ENCODE measurements around the gene DNAAF8. TPM values are rescaled to one million over a fixed set of nuclear protein-coding genes. Genes with fewer than 3 reads are reported as not detected.

Gene DNAAF8
- total RNA-seq, 2 experiments from 2014 or later = not detected

DNA sequence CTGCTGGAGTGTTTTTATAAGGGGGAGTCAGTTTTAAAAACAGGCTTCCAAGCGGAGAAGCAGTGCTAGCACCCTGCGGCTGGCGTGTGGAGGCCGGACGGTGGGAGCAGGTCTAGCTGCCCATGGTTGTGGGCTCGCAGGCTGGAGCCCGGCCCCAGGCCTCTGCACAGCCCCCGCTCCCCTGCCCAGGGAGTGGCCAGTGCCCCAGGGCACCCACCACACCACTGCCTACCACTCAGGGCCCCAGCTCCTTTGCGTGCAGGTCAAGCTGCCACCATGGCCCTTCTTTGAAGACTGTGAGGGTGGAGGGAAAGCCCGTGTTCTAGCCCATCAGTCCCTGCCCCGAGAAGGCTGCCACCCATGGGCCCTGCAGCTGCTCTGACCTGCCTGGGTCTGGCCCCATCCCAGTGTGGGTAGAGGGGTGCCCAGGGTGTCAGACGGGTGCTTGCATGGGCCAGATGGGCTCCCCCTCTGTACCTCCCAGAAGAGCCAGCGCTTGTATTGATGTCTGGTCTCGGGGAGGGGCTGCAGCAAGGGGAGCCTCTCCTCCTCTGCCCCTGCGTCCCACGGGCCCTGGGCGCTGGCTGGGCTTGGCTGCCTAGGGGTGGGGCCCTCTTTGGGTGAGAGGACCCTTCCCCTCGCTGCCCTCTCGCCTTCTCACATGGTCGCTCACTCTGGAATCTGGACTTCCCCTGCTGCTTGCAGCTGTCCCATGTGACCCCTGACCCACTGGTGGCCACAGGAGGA lies 42.5 kb upstream of the DNAAF8 start:
- Mint-ChIP-seq H3K4me1 (peaks cover 18% of the 10 kb centered on the region), H3K36me3 (ENCODE audit: low read depth) (peaks cover 5% of the 10 kb centered on the region), H3K27me3 (no peaks in the 10 kb centered on the region), H3K27ac (peak overlapping the region; percentile 38), H3K4me3 (peak overlapping the region; percentile 34), H3K9me3 (no peaks in the 10 kb centered on the region)
- no peak for DNase-seq
- CTCF ChIA-PET = interaction anchor here (0.8 to 2.0 kb wide), 3 partner anchors 9 to 75 kb away, joined by 3 to 7 read pairs (median 5); partner anchors contain the start of gene MGRN1
- POLR2A ChIA-PET = interaction anchor here (0.7 to 3.0 kb wide), 6 partner anchors 11 to 111 kb away, joined by 3 to 20 read pairs (median 6); partner anchors contain the start of genes MGRN1 and ROGDI

GRCh38 chr16:4692460-4693295 lies 41.7 kb upstream of the DNAAF8 start:
- ChIA-PET POLR2A (interaction anchor here (0.7 to 3.0 kb wide), 12 partner anchors 10 to 341 kb away, joined by 3 to 20 read pairs (median 4); partner anchors contain the start of genes ANKS3, DNAAF8, MGRN1 and NAGPA), CTCF (interaction anchor here (1.1 to 2.0 kb wide), 4 partner anchors 9 to 76 kb away, joined by 3 to 7 read pairs (median 4); partner anchors contain the start of genes DNAAF8 and MGRN1)
- H3K4me3 Mint-ChIP-seq = peak overlapping the region; percentile 79
- H3K27me3 Mint-ChIP-seq = no peaks in the 10 kb centered on the region
- peak overlapping the region; percentile 78 for H3K27ac Mint-ChIP-seq
- H3K36me3 Mint-ChIP-seq (ENCODE audit: low read depth) = peaks cover 5% of the 10 kb centered on the region
- H3K9me3 Mint-ChIP-seq = no peaks in the 10 kb centered on the region
- H3K4me1 Mint-ChIP-seq = peaks cover 18% of the 10 kb centered on the region
- DNase-seq = no peak

- Mint-ChIP-seq H3K27me3 (no peaks in the 10 kb centered on the region), H3K36me3 (ENCODE audit: low read depth) (peaks cover 5% of the 10 kb centered on the region), H3K9me3 (no peaks in the 10 kb centered on the region), H3K4me3 (peak within 1 kb of the TSS; percentile 79), H3K27ac (peak within 1 kb of the TSS; percentile 78), H3K4me1 (peaks cover 18% of the 10 kb centered on the region)
- CTCF ChIA-PET = interaction anchor here (1.1 to 2.0 kb wide), 4 partner anchors 10 to 77 kb away, joined by 3 to 7 read pairs (median 4); partner anchors contain the start of genes DNAAF8 and MGRN1
- DNase-seq = peak; percentile 98
- POLR2A ChIA-PET = interaction anchor here (0.9 to 3.0 kb wide), 16 partner anchors 10 to 341 kb away, joined by 3 to 20 read pairs (median 4); partner anchors contain the start of genes ANKS3, CDIP1, DNAAF8 and MGRN1
Measured at GRCh38 chr16:4693296-4693955, 40.9 kb upstream of the DNAAF8 start, which contains the start of gene NUDT16L1. NUDT16L1 (plus strand) TSS chr16:4693562; CDS start chr16:4693727, 165 bp downstream.

DNA sequence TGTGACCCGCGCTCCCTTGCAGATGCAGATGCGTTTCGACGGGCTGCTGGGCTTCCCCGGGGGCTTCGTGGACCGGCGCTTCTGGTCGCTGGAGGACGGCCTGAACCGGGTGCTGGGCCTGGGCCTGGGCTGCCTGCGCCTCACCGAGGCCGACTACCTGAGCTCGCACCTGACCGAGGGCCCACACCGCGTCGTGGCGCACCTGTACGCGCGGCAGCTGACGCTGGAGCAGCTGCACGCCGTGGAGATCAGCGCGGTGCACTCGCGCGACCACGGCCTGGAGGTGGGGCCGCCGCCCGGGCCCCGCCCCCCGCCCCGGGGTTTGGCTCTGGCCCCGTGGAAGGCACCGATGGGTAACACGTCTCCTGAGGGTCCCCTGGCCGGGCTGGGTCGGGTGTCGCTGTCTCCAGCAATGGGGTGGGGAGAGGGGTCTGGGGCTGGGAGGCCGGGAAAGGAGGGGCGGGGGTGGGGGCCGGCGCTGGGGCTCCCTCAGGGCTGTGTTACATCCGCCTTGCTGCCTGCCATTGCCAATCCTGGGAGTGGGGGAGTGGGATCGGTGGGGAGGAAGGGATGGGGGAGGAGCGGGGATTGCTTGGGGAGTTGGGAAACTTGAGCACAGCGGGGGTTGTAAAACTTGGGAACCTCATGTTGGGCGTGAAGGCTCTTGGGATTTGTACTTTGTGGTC lies 40.2 kb upstream of the DNAAF8 start:
- Mint-ChIP-seq H3K27me3 (no peaks in the 10 kb centered on the region), H3K4me1 (peaks cover 18% of the 10 kb centered on the region), H3K4me3 (peak overlapping the region; percentile 79), H3K36me3 (ENCODE audit: low read depth) (peaks cover 5% of the 10 kb centered on the region), H3K9me3 (no peaks in the 10 kb centered on the region), H3K27ac (peak overlapping the region; percentile 67)
- peak; percentile 55 for DNase-seq
- POLR2A ChIA-PET = interaction anchor here (0.9 to 3.0 kb wide), 16 partner anchors 10 to 155 kb away, joined by 3 to 20 read pairs (median 3); partner anchors contain the start of genes ANKS3, CDIP1, DNAAF8 and MGRN1
- CTCF ChIA-PET = interaction anchor here (1.1 to 2.0 kb wide), 2 partner anchors 41 to 70 kb away, joined by 3 to 7 read pairs; partner anchors contain the start of genes DNAAF8 and MGRN1

DNA sequence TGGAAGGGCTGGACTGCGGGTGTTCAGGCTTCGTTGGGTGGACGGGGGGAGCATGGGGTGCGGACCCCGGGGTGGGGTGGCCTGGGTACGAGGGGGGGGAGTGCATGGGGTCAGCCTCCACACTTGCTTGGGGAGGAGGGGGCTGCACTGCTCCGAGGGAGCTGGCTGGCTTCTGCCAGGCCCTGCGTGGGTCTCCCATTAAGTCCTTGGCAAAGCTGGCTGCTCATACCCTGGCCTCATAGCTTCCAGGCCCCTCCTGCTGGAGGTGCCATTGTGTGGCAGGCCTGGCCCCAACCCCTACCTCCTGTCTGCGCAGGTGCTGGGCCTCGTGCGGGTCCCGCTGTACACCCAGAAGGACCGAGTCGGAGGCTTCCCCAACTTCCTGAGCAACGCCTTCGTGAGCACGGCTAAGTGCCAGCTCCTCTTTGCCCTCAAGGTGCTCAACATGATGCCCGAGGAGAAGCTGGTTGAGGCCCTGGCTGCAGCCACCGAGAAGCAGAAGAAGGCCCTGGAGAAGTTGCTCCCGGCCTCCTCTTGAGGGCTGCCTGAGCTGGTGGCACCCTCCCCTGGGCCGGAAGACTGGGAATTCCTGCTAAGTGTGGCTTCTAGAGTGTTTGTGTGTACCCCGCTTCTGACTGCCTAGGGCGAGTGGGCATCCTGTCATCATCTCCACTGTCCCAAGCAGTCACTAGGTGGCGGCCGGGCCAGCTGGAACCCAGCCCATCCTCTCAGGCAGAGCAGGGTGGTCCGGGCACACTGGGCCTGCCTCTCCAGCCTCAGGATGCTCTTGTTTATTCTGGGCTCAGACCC lies 39.5 kb upstream of the DNAAF8 start:
- peak overlapping the region; percentile 71 for H3K4me3 Mint-ChIP-seq
- H3K27ac Mint-ChIP-seq = peak overlapping the region; percentile 67
- no peaks in the 10 kb centered on the region for H3K27me3 Mint-ChIP-seq
- ChIA-PET CTCF (interaction anchor here (0.5 to 1.5 kb wide), 3 partner anchors 12 to 218 kb away, joined by 3 to 4 read pairs (median 3); no protein-coding TSS in a partner anchor), POLR2A (interaction anchor here (1.0 to 3.0 kb wide), 14 partner anchors 12 to 156 kb away, joined by 3 to 20 read pairs (median 5); partner anchors contain the start of genes ANKS3, CDIP1, DNAAF8 and MGRN1)
- peaks cover 10% of the 10 kb centered on the region for H3K36me3 Mint-ChIP-seq (ENCODE audit: low read depth)
- no peaks in the 10 kb centered on the region for H3K9me3 Mint-ChIP-seq
- DNase-seq = no peak
- peaks cover 25% of the 10 kb centered on the region for H3K4me1 Mint-ChIP-seq

GRCh38 chr16:4695473-4696171 lies 38.7 kb upstream of the DNAAF8 start:
- POLR2A ChIA-PET = interaction anchor here (1.1 to 2.3 kb wide), 5 partner anchors 11 to 72 kb away, joined by 3 to 9 read pairs (median 3); partner anchors contain the start of genes ANKS3 and DNAAF8
- no peak for DNase-seq
- H3K9me3 Mint-ChIP-seq = no peaks in the 10 kb centered on the region
- H3K4me3 Mint-ChIP-seq = peak overlapping the region; percentile 5
- peak overlapping the region; percentile 21 for H3K27ac Mint-ChIP-seq
- peaks cover 32% of the 10 kb centered on the region for H3K4me1 Mint-ChIP-seq
- no peaks in the 10 kb centered on the region for H3K27me3 Mint-ChIP-seq
- CTCF ChIA-PET = interaction anchor here (0.5 to 1.5 kb wide), 4 partner anchors 11 to 219 kb away, joined by 3 to 4 read pairs (median 3); no protein-coding TSS in a partner anchor
- H3K36me3 Mint-ChIP-seq (ENCODE audit: low read depth) = peaks cover 11% of the 10 kb centered on the region

- POLR2A ChIA-PET = interaction anchor here (1.1 to 2.3 kb wide), 5 partner anchors 10 to 73 kb away, joined by 3 to 9 read pairs (median 3); partner anchors contain the start of genes ANKS3 and DNAAF8
- Mint-ChIP-seq H3K36me3 (ENCODE audit: low read depth) (peaks cover 11% of the 10 kb centered on the region), H3K9me3 (no peaks in the 10 kb centered on the region), H3K27ac (no peak overlapping the region), H3K4me3 (no peak overlapping the region), H3K27me3 (no peaks in the 10 kb centered on the region), H3K4me1 (peaks cover 34% of the 10 kb centered on the region)
- no peak for DNase-seq
- CTCF ChIA-PET = interaction anchor here (1.5 kb wide), 1 partner anchor 14 kb away, joined by 3 read pairs; no protein-coding TSS in a partner anchor
Measured at GRCh38 chr16:4696172-4696904, 38.0 kb upstream of the DNAAF8 start.

- Mint-ChIP-seq H3K4me3 (no peak overlapping the region), H3K27me3 (no peaks in the 10 kb centered on the region), H3K9me3 (no peaks in the 10 kb centered on the region), H3K4me1 (peaks cover 34% of the 10 kb centered on the region), H3K36me3 (ENCODE audit: low read depth) (peaks cover 11% of the 10 kb centered on the region), H3K27ac (no peak overlapping the region)
- DNase-seq = no peak
- ChIA-PET POLR2A (interaction anchor here (1.6 to 2.3 kb wide), 2 partner anchors 9 kb away, joined by 4 to 9 read pairs; no protein-coding TSS in a partner anchor), CTCF (no interaction called here)
Measured at GRCh38 chr16:4696905-4697847, 37.2 kb upstream of the DNAAF8 start.

DNA sequence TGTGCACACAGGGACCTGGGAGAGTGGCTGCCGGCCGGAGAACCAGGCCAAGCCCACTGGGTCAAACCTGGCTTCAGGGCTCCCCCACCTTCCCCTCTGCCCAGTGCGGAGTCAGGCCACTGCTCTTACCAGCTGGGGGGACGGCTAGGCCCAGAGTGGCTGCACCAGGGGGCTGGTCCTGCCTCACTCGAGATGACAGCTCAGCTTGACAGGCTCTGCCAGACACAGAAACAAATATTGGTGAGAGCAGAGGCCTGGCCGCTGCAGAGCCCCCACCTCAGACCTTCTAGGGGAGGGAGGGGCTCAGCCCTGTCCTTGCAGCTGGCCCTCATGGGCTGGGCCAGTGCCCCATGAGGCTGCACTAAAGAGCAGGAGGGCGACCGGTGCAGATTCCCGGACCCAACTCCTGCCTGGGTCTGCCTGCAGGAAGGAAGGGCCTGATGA lies 36.5 kb upstream of the DNAAF8 start:
- DNase-seq = no peak
- Mint-ChIP-seq H3K27me3 (no peaks in the 10 kb centered on the region), H3K9me3 (no peaks in the 10 kb centered on the region), H3K27ac (no peak overlapping the region), H3K36me3 (ENCODE audit: low read depth) (peaks cover 11% of the 10 kb centered on the region), H3K4me1 (peaks cover 29% of the 10 kb centered on the region), H3K4me3 (no peak overlapping the region)
- ChIA-PET CTCF (no interaction called here), POLR2A (interaction anchor here (1.6 kb wide), 1 partner anchor 8 kb away, joined by 4 read pairs; no protein-coding TSS in a partner anchor)
